Activated CD8-positive, alpha-beta memory T cell treated with anti-CD3 and anti-CD28 coated beads for 24 hours (primary cell): Measurements from ENCODE around the gene SLC6A20.

Experiments used
- DNase-seq: peaks from one replicate; pipeline ENCODE4 v3.0.0-alpha.2; 2020

SLC6A20 gene

GRCh38 chr3:45715945-45716344 is 80.4 kb downstream of the SLC6A20 start:
- DNase-seq, result no peak

DNA sequence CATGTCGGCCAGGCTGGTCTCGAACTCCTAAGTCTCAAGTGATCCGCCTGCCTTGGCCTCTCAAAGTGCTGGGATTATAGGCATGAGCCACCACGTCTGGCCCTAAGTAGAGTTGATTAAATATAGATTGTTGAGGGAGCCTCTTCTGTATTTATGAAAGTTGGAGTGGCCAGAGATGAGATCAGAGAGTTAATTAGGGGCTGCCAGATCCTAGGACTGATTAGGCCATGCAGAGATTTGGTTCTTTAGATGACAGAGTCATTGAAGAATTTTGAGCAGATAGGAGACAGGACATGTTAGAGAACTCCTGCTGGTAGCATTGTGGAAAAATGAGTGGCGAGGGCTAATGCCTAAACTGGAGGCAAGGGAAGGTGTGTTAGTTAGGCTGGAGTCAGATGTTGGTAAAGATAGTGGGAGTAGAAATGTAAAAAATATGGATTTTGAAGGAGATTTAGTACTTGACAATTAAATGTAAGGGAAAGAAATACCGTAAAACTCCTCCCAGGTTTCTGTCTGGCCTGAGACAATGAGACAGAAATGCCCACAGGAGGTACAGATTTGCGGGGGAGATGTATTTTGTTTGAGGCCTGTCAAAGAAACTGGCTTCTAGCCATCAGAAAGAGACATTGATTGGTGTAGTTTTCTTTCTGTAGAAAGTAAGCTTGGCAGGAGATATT is 83.8 kb downstream of the SLC6A20 start:
- DNase-seq, result no peak

GRCh38 chr3:45711931-45712330 is 84.4 kb downstream of the SLC6A20 start:
- no peak for DNase-seq

DNA sequence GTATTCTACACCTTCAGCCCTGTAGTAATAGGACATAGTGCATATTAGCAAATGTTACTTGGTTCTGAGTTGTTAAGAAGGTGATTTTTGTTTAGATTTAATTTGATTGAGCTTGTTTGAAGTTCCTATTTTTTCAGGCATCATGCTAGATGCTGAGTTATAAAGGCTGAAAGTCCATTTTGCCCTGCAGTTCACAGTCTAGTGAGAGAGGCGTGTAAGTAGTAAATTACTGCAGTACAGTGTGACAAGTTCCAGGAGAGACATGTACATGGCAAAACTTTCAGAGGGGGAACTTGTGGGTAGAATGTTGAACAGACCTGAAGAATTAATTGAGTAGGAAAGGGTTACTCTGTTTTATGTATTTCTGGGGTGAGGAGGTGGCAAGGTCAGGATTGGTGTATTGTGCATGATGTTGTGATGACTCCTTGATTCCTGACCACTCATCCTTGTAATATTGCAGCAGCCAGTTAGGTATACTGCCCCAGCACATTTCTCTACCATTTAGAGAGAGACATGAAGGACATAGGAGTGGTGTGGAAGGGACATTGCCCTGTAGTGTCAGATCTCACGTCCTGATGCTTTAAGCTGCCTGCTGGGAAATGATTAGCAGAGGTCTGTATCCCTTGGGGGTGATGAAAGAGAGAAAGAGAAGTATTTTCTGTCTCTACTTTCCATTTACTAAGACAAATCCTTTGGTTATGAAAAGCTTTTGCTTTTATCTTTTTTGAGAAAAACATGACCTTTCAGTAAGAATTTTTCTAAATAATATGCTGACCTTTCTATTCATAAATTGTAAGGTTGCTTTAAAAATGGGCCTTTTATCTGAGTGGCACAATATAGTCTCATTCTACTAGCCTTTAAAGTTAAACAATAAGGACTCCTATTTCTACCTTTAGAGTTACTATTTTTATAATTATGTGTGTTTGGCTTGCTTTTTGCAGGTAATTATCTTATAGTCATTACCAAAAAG is 90.2 kb downstream of the SLC6A20 start:
- no peak for DNase-seq
